Stimulated activated naive CD4-positive, alpha-beta T cell (primary cell): Measurements from ENCODE around the gene R3HDM2.

Experiments used
- DNase-seq, 6 experiments: peaks; one replicate each; lab custom pipeline; 2025; lab: John Stamatoyannopoulos, UW

Gene R3HDM2

DNA sequence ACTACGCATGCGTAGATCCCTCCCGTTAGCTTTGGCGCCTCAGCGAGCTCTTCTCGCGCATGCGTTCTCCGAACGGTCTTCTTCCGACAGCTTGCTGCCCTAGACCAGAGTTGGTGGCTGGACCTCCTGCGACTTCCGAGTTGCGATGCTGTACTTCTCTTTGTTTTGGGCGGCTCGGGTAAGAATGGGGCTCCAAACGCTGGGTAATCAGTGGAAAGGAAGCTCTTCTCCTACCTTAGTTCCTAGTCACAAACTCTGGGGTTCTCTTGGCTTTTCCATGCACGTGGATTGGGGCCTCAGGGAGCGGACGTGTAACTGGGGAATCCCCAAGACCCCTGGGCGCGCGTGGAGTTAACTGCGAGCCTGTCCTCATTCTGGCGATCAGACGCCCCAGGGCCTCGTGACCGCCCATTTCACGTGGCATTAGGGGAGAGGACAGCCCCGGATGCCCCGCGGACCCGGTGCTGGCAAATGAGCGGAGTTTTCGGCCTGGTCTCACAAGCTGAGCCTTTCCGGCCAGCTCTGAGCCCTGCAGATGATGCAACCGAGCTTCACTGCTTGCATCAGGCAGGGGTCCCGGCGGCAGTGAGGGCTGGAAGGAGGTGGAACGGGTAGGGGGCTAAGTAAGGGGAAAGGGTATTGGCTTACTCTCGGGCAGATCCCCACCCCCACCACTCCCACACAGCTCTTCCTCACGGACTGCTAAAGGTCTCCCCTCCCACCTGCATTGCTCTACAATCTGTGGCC lies 201.0 kb downstream of the R3HDM2 start, which contains the start of gene SHMT2:
Gene SHMT2 (plus strand): TSS at position 78 of the 747 bp plus-strand sequence. CDS start 68 bp downstream, at position 146.
- DNase-seq = peak; percentile 69 to 92 (median 89)

DNA sequence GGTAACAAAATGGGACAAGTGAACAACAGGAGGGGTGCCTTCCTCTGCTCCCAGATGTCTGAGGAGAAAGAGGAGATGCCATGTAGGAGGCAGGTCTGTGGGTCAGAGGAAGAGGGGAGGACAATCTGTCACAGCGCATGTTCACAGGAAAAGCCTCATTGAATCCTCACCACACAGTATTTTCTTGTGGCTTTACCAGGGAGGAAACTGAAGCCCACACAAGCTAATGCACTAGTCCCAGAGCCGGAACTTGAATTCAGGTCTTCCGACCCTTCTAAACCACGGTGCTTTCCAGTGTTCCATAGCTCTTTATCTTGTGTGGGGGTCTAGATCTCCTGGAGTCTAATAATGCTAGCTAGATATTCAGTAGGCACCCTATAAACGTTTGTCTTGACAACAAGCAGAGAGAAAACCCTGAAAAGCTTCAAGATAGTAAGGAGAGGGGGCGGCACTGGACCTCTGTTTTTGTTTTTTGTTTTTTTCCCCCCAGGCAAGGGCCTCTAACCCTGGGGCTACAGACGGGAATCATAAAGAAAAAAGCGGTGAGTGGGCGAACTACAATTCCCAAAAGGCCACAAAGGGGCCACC lies 201.7 kb downstream of the R3HDM2 start:
- no peak for DNase-seq

GRCh38 chr12:57227315-57228115 lies 203.3 kb downstream of the R3HDM2 start:
- no peak for DNase-seq

DNA sequence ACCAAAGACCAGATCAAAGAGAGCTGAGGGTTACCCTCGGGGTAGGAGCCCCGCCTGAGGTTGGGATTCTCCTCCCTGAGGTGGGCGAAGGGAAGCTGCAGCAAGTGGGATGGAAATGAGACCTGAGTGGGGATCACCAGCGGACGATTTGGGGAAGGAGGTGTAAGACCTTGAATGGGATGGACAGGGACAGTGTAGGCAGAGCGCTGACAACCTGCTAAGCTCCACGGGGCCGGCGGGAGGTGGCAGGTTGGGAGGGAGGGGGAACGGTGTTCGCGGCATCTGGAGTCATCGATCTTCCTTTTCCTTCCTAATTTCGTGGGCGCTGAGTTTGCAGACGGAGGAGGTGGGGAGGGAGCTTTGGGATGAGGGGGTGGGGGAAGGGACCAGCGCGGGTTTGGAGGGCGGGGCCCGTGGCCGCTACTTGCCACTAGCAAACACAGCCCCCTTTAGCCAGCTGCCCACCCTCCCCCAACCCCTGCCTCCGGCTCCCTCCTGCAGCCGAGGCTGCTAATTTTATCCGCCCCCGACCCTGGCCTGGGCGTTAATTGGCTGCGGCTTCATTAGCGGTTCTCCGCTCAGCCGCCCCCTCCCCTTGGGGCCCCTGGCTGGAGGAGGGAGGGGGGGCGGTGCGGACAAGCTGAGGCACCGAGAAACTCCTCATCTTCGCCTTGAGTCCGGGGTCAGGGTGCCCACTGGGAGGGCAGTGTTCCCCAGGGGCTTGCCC lies 204.1 kb downstream of the R3HDM2 start:
- peak in 1 of 6 experiments; percentile 26 for DNase-seq

DNA sequence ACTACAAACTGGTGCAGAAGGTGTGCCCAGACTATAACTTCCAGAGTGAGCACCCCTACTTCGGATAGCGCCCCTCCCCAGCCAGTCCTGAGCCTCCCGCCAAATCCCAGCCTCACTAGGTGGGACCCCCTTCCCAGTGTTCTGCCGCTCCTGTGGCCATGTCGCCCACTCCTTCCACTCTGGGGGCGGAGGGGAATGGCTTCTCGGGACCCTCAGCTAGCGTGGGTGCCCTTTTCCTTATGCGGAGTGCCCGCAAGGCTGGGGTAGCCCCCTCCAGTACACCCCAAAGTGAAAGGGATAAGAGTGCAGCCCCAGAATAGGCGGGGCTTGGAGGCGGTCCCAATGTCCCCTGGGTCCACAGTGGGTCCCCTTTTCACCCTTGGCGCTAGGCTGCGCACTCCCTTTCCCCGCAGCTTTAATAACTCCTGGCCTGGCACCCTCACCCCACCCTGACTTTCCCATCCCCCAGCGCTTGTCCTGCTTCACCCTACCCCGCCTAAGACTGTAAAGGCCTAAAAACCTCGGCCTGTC lies 205.1 kb downstream of the R3HDM2 start:
- DNase-seq = no peak

- DNase-seq = peak; percentile 43 to 77 (median 70)
Observed at GRCh38 chr12:57224973-57225679, 205.7 kb downstream of the R3HDM2 start.

DNA sequence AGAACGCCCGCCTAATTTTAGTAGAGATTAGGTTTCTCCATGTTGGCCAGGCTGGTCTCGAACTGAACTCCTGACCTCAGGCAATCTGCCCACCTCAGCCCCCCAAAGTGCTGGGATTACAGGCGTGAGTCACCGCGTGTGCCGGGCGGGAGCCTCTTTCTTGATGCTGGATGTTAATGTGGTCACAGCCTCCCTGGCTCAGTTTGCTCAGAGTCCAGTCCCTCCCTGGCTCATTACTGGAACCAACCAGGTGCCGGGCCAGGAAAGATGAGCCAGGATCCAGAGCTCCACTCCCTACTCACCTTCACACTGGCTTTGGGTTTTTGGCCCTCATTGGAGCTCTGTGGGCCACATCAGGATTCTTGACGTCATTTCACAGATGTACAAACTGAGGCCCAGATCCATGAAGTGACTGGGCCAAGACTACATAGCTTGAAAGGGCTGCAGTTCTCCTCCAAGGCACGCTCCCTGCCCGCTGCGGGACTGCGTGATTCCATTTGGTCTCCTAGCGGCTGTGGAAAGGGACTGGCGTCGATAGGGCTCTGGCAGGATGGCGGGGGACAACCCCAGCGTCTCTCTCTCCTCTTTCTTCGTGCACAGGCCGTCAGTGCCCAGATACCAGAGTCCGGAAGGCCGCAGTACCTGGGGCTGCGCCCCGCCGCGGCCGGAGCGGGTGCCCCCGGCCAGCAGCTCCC lies 206.4 kb downstream of the R3HDM2 start:
- peak in 1 of 6 experiments; percentile 52 for DNase-seq

DNA sequence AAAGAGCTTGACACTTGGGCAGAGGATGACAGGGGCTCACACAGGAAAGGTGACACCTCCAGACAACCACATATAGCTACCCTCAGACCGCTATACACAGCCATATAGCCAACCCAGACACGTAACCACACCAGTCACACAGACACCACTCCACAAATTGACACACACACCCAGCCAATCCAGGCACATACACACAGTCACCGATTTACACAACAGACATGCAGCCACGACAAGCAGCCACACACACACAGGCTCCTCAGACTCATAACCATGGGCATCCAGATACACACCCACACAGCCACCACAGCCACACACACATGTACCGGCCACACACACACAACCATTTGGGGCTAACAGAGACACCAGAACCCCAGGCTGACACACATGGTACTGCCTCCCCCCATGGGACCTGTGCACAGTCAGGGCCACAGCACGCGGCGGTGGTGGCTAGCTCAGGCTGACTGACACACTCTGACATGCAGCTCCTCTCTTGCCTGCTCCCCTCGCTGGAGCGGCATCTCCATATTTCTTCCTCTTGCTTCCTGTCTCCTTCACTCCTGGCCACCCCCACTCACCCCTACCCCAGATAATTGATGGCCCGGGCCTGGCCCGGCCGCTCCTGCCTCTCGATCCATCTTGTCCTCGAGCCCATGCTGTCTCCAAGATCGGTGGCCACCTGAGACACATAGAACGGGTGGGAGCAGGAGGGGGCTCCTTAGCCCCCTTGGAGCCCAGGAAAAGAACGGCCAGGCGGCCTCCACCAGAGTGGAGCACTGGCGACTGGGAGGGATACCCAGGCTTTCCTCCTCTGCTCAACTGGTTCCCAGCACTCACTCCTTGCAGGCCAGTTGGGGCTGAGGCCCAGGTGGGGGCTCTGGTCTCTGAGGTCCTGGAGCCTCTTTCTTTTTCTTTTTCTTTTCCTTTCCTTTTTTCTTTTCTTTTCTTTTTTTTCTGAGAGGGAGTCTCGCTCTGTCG lies 207.4 kb downstream of the R3HDM2 start:
- peak in 1 of 6 experiments; percentile 44 for DNase-seq

DNA sequence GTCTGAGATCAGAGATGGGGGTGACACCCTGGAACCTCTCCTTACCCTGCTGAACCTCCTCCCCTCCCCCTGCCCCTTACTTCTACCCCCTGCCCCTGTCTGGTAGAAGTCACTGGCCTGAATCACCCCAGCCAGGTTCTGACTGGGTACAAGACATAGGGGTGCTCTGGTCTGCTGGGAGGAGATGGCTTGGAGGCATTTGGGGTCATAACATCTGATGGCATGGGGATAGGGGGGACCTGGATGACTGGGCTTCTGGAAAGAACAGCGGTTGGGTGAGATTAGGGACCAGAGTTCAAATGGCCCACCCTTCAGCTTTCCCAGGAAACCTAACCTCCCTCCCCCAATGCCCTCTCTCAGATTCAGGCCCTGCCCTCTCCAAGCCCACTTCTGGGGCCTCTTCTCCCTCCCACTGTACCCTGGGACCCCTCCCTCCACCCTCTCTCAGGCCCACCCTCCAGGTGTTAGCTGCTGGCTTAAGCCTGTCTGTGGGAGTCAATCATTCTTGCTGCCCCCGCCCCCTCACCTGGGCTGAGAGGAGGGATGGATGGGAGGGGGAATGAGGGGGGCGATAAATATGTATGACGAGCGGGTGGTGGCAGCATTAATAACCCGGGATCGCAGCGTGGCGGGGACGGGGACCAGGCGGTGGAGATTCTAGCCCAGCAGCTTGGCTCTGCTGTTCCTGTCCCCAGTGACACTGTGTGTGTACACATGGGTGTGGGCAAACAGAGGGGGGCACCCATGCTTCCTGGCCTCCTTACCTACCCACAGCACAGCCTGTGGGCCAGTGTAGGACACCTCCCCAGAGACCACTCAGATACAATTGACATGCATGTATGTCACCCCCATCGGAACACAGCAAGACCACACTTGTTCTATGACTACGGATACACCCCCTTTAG lies 208.3 kb downstream of the R3HDM2 start:
- no peak for DNase-seq

DNA sequence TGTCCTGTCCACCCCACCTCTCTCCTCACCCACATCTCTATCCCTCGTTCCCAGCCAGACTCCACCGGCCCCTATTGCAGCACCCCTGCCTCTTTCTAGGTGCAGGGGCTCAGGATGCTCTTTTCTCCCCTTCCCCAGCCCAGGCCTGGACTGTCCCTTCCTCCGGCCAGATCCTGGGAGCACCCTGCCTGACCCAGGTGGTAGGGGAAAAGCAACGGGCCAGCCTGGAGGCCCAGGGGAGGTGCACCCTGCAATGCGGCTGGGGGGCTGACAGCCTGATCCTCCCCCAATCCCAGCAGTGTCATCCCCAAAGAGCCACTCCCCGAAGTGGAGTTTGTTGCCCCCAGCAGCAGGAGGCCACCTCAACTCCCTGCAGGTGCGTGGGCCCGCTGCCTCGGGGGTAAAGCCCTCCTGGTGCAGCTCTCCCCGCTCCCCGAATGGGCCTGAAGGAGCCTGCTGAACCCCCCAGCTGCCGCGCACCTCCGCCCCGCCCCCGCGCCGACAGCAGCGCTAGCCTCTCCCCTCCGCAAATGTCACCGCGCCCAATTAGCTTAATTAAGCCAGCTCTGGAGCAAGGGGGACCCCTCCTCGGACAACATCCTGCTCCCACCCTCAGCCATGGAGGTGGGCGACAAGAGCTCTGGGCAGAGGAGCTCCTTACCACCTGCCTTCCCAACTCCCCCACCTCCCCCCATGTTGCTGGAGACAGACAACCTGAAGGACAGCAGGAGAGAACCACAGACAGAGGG lies 209.5 kb downstream of the R3HDM2 start:
- DNase-seq = peak in 1 of 6 experiments; percentile 27

GRCh38 chr12:57220770-57221168 lies 210.1 kb downstream of the R3HDM2 start:
- DNase-seq = no peak

DNA sequence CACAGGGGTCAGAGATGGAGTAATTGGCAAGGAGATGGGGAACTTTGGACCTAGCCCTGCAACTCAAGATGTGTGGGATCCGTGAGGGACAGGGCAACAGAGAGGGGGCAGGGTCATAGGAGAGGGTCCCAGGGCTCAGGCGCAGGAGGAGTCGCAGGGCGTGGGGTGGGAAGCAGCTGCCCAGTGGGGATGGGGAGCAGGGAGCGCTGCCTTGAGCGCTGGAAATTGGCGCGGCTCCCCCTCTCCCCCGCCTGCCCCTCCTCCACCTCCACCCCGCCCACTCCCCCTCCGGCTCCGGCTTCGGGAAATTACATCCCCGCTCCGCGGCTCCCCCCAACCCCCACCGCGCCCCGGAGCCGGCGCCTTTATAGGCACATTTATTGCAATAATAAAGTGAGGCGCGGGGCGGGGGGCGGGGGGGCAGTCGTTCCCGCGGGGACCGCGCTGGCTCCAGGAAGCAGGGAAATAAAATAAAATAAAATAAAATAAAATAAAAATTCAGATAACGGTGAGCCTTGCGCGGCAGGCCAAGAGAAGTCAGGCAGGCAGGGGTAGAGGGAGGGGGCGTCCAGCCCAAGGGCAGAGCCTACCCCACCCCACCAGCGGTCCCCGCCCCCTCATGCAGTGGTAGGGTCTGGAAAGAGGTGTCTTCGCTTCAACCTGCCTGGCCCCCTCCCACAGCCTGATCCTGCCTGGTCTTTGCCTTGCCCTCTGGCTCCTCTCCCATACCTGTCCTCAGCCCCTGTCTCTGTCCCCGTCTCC lies 210.7 kb downstream of the R3HDM2 start:
- DNase-seq = no peak

DNA sequence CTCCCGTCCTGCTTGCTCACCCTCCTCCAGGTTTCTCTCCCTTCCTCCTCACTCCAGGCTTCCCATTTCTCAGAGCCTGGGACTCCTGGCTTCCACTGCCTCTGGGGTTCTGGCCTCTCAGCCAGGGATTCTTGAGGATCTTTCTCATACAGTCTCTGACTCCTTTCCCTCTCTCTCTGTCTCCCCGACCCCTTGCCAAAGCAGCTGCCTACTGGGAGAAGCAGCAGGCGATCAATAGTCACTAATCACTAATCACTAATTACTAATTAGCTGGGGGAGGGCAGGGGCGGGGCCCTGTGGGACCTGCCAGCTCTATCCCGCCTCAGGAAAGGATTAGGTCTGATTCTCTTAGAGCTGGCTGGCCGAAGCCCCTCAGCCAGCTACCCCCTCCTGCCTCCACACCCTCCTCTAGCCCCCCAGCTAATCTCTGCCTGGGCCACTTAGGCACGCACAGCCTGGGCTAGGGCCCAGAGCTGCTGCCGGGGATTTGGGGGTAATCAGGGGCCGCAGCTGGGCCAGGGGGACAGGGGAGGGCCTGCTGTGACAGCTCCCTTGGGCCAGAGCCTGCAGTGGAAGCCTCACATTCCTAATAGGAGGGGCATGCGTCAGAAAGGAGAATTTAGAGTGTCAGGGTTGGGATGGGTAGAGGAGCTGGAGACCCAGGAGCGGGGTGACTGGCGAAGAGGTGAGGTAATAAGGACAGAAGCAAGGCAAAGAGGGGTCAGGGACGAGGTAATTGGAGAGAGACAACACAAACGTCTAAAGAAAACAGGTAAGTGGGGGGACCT lies 211.4 kb downstream of the R3HDM2 start:
- no peak for DNase-seq

GRCh38 chr12:57218030-57218853 lies 212.6 kb downstream of the R3HDM2 start:
- no peak for DNase-seq
